Measurements from ENCODE around the gene MFAP5.
A peak's percentile ranks its signal among the peaks of the same experiment; 100 is the strongest.

The MFAP5 gene

DNA sequence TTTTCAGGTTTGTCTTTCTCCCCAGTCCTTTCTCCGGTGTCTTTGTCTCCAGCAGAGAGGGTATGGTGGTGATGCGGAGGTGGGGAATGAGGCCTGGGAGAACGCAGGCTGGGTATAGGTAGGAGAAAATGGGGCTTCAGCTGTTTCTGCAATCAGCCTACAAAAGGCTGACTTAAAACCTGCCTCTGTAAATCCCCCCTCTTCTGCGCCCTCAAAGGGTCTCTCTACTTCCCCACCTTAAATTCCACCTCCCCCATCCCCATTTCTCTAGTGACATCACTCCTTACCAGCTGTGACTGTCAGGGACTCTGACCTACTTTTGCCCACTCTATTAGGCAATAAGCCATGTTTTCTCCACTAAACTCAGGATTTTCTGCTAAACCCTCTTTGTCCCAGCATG is 27.1 kb upstream of the MFAP5 start:
- no peaks in the 10 kb centered on the region for H3K27me3 ChIP-seq (ENCODE audit: insufficient read depth, low read length)
- H3K9me3 ChIP-seq (ENCODE audit: low read length), result no peaks in the 10 kb centered on the region
- no peaks in the 10 kb centered on the region for H3K9me2 ChIP-seq (ENCODE audit: low read depth, low read length)
- peaks cover 66% of the 10 kb centered on the region for H3K4me1 ChIP-seq (ENCODE audit: insufficient read depth, low read length, severe bottlenecking)
- H3K4me2 ChIP-seq (ENCODE audit: low read length), result no peak overlapping the region
- H3K79me2 ChIP-seq (ENCODE audit: insufficient read depth, low read length), result no peaks in the 10 kb centered on the region
- H4K20me1 ChIP-seq (ENCODE audit: insufficient read depth, low read length), result no peaks in the 10 kb centered on the region
- H2AFZ ChIP-seq (ENCODE audit: low read length), result no peak overlapping the region
- no peak for TF ChIP-seq EZH2 (IDR thresholded peaks at IDR 0.05; ENCODE audit: borderline replicate concordance, low read length)
- TF ChIP-seq, protein P1, sequence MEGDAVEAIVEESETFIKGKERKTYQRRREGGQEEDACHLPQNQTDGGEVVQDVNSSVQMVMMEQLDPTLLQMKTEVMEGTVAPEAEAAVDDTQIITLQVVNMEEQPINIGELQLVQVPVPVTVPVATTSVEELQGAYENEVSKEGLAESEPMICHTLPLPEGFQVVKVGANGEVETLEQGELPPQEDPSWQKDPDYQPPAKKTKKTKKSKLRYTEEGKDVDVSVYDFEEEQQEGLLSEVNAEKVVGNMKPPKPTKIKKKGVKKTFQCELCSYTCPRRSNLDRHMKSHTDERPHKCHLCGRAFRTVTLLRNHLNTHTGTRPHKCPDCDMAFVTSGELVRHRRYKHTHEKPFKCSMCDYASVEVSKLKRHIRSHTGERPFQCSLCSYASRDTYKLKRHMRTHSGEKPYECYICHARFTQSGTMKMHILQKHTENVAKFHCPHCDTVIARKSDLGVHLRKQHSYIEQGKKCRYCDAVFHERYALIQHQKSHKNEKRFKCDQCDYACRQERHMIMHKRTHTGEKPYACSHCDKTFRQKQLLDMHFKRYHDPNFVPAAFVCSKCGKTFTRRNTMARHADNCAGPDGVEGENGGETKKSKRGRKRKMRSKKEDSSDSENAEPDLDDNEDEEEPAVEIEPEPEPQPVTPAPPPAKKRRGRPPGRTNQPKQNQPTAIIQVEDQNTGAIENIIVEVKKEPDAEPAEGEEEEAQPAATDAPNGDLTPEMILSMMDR (IDR thresholded peaks at IDR 0.05; ENCODE audit: low read length), result no peak
- peak overlapping the region; percentile 96 for H3K27ac ChIP-seq (ENCODE audit: low read depth, low read length, poor library complexity, severe bottlenecking)
- no peak overlapping the region for H3K4me3 ChIP-seq (ENCODE audit: low read depth, low read length, poor library complexity, severe bottlenecking)
- no peaks in the 10 kb centered on the region for H3F3A ChIP-seq (ENCODE audit: insufficient read depth, low read length)
- no peak overlapping the region for H3K9ac ChIP-seq (ENCODE audit: low read length)
- no peaks in the 10 kb centered on the region for H3K36me3 ChIP-seq (ENCODE audit: insufficient read depth, low read length)

DNA sequence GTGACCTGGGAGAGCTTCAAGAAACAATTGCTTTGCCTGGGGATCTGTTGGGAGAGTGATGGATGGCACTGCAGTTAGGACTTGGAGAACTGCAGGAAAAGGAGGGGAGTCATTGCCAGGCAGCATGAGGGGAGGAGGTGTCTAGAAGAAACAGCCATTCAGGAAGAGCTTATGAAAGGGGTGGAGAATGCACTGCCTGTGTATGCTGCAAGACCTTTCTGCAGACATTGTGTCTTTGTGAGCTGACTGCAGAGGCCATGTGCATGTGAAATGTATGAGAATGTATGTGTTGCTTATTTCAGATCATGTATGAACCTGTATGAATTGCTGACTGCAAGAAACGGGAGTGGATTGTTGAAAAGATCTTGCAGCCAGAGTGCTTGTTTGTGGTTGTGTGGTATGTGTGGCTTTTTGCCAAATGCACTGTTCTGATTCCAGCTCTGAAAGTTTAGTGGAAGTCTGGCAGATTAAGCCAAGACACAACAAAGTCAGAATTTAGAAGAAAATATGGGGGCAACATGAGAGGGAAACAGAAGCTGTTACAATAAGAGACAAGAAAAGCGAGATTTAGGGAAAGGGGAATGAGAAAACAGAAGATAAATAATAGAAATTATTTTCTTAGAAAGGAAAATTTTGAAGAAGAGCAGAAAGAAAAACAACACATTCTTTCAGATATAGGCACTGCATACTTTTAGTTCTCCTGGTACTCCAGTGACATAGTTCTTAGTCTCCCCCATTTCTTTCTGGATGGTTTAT is 25.4 kb upstream of the MFAP5 start:
- Histone ChIP-seq H3K36me3 (ENCODE audit: insufficient read depth, low read length) (no peaks in the 10 kb centered on the region), H3K27ac (ENCODE audit: low read depth, low read length, poor library complexity, severe bottlenecking) (peak overlapping the region; percentile 60), H3K9me3 (ENCODE audit: low read length) (no peaks in the 10 kb centered on the region), H2AFZ (ENCODE audit: low read length) (0 out of 2 replicates have a peak overlapping the region, but pooled peaks have one; percentile 0), H3K4me1 (ENCODE audit: insufficient read depth, low read length, severe bottlenecking) (peaks cover 62% of the 10 kb centered on the region), H3K9ac (ENCODE audit: low read length) (peak overlapping the region; percentile 7; the same call in 1 of the 2 replicates), H3K79me2 (ENCODE audit: insufficient read depth, low read length) (no peaks in the 10 kb centered on the region), H3F3A (ENCODE audit: insufficient read depth, low read length) (no peaks in the 10 kb centered on the region), H3K4me3 (ENCODE audit: low read depth, low read length, poor library complexity, severe bottlenecking) (no peak overlapping the region), H3K4me2 (ENCODE audit: low read length) (peak overlapping the region; percentile 45), H3K9me2 (ENCODE audit: low read depth, low read length) (no peaks in the 10 kb centered on the region), H4K20me1 (ENCODE audit: insufficient read depth, low read length) (no peaks in the 10 kb centered on the region), H3K27me3 (ENCODE audit: insufficient read depth, low read length) (no peaks in the 10 kb centered on the region)
- TF ChIP-seq, protein P1 (IDR thresholded peaks at IDR 0.05; ENCODE audit: low read length), result no peak
- TF ChIP-seq EZH2 (IDR thresholded peaks at IDR 0.05; ENCODE audit: borderline replicate concordance, low read length), result no peak

DNA sequence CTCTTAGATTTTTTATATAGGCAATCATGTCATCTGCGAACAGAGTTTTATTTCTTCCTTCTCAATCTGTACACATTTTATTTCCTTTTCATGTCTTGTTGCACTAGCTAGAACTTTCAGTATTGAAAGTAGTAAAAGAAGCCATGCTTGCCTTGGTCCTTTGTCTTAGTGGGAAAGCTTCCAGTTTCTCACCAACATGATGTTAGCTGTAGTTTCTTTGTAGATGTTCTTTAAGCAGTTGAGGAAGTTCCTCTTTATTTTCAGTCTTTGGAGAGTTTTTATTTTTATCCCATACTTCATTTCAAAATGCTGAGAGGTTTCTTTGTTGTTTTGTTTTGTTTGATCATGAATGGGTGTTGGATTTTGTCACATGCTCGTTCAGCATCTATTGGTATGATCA is 22.4 kb upstream of the MFAP5 start:
- no peak overlapping the region for H2AFZ ChIP-seq (ENCODE audit: low read length)
- no peaks in the 10 kb centered on the region for H3F3A ChIP-seq (ENCODE audit: insufficient read depth, low read length)
- no peaks in the 10 kb centered on the region for H3K9me2 ChIP-seq (ENCODE audit: low read depth, low read length)
- H3K4me3 ChIP-seq (ENCODE audit: low read depth, low read length, poor library complexity, severe bottlenecking), result no peak overlapping the region
- H3K27me3 ChIP-seq (ENCODE audit: insufficient read depth, low read length), result no peaks in the 10 kb centered on the region
- H3K27ac ChIP-seq (ENCODE audit: low read depth, low read length, poor library complexity, severe bottlenecking), result no peak overlapping the region
- no peaks in the 10 kb centered on the region for H4K20me1 ChIP-seq (ENCODE audit: insufficient read depth, low read length)
- H3K4me1 ChIP-seq (ENCODE audit: insufficient read depth, low read length, severe bottlenecking), result peaks cover 52% of the 10 kb centered on the region
- no peaks in the 10 kb centered on the region for H3K36me3 ChIP-seq (ENCODE audit: insufficient read depth, low read length)
- TF ChIP-seq, protein P1 (IDR thresholded peaks at IDR 0.05; ENCODE audit: low read length), result no peak
- no peak for TF ChIP-seq EZH2 (IDR thresholded peaks at IDR 0.05; ENCODE audit: borderline replicate concordance, low read length)
- H3K9ac ChIP-seq (ENCODE audit: low read length), result no peak overlapping the region
- H3K4me2 ChIP-seq (ENCODE audit: low read length), result no peak overlapping the region
- no peaks in the 10 kb centered on the region for H3K9me3 ChIP-seq (ENCODE audit: low read length)
- H3K79me2 ChIP-seq (ENCODE audit: insufficient read depth, low read length), result no peaks in the 10 kb centered on the region
